ENCODE results near the gene KPNA1. TPM values are rescaled to one million over a fixed set of nuclear protein-coding genes. Genes with fewer than 3 reads are reported as not detected.

Gene KPNA1
- total and polyA plus RNA-seq, 2 experiments from 2014 or later, result 38.9 to 44.0 TPM

GRCh38 chr3:122383771-122384697, 130.7 kb downstream of the KPNA1 start, which contains the start of gene FAM162A:
Gene FAM162A, plus strand, starts transcription at chr3:122384182. Its CDS starts 84 bp downstream, at chr3:122384266.
- 2% methylated on average over 51 of the region's 52 CpGs for WGBS (ENCODE audit: low lambda C conversion rate, missing lambda C conversion rate)

GRCh38 chr3:122382888-122383666, 131.7 kb downstream of the KPNA1 start, which contains the start of gene MIX23:
Gene MIX23, minus strand, starts transcription at chr3:122383231. Its CDS starts 7 bp downstream, at chr3:122383224.
- WGBS (ENCODE audit: low lambda C conversion rate, missing lambda C conversion rate), result 4% methylated on average over 29 of the region's 31 CpGs

More at GRCh38 chr3:122383771-122384697, 130.7 kb downstream of the KPNA1 start, which contains the start of gene FAM162A:
- no peaks in the 10 kb centered on the region for H3K9me2 ChIP-seq (replicated peaks; ENCODE audit: insufficient read depth)
- no peaks in the 10 kb centered on the region for H3K36me3 ChIP-seq (replicated peaks; ENCODE audit: insufficient read depth, low read depth)
- H3K9me3 ChIP-seq (ENCODE audit: low read depth), result no peaks in the 10 kb centered on the region
- H3K4me2 ChIP-seq, result peak within 1 kb of the TSS; percentile 86
- H3K27me3 ChIP-seq, result no peaks in the 10 kb centered on the region
- no peak for TF ChIP-seq EZH2 (IDR thresholded peaks at IDR 0.05; ENCODE audit: borderline replicate concordance)
- peak; percentile 59 for TF ChIP-seq CTCF (IDR thresholded peaks at IDR 0.05; ENCODE audit: poor library complexity)
- peaks cover 7% of the 10 kb centered on the region for H3K4me1 ChIP-seq (ENCODE audit: insufficient read depth)
- H2AFZ ChIP-seq, result peak within 1 kb of the TSS; percentile 97
- no peaks in the 10 kb centered on the region for H4K20me1 ChIP-seq (ENCODE audit: insufficient read depth, poor library complexity, severe bottlenecking)
- H3K27ac ChIP-seq, result peak within 1 kb of the TSS; percentile 93
- peak within 1 kb of the TSS; percentile 74 for H3K4me3 ChIP-seq
- peak; percentile 97 for DNase-seq (ENCODE audit: low spot score)
- H3K79me2 ChIP-seq, result peaks cover 73% of the 10 kb centered on the region

GRCh38 chr3:122377975-122378374, 136.8 kb downstream of the KPNA1 start:
- 51% methylated on average over 4 of the region's 4 CpGs for WGBS (ENCODE audit: low lambda C conversion rate, missing lambda C conversion rate)
- Histone ChIP-seq H3K4me1 (ENCODE audit: insufficient read depth) (peaks cover 4% of the 10 kb centered on the region), H2AFZ (no peak overlapping the region), H4K20me1 (ENCODE audit: insufficient read depth, poor library complexity, severe bottlenecking) (no peaks in the 10 kb centered on the region), H3K9me2 (replicated peaks; ENCODE audit: insufficient read depth) (no peaks in the 10 kb centered on the region), H3K36me3 (replicated peaks; ENCODE audit: insufficient read depth, low read depth) (no peaks in the 10 kb centered on the region), H3K4me2 (no peak overlapping the region), H3K27ac (peak overlapping the region; percentile 45), H3K79me2 (peaks cover 80% of the 10 kb centered on the region), H3K4me3 (no peak overlapping the region), H3K9me3 (ENCODE audit: low read depth) (no peaks in the 10 kb centered on the region), H3K27me3 (no peaks in the 10 kb centered on the region)
- DNase-seq (ENCODE audit: low spot score), result no peak
- TF ChIP-seq CTCF (IDR thresholded peaks at IDR 0.05; ENCODE audit: poor library complexity), result no peak
- no peak for TF ChIP-seq EZH2 (IDR thresholded peaks at IDR 0.05; ENCODE audit: borderline replicate concordance)
- TF ChIP-seq EZH2phosphoT487 (IDR thresholded peaks at IDR 0.05; ENCODE audit: low read depth, severe bottlenecking, unreplicated experiment), result no peak

More at GRCh38 chr3:122382888-122383666, 131.7 kb downstream of the KPNA1 start, which contains the start of gene MIX23:
- TF ChIP-seq CTCF (IDR thresholded peaks at IDR 0.05; ENCODE audit: poor library complexity), result no peak
- TF ChIP-seq EZH2phosphoT487 (IDR thresholded peaks at IDR 0.05; ENCODE audit: low read depth, severe bottlenecking, unreplicated experiment), result no peak
- TF ChIP-seq EZH2 (IDR thresholded peaks at IDR 0.05; ENCODE audit: borderline replicate concordance), result no peak
- Histone ChIP-seq H3K27me3 (no peaks in the 10 kb centered on the region), H4K20me1 (ENCODE audit: insufficient read depth, poor library complexity, severe bottlenecking) (no peaks in the 10 kb centered on the region), H3K79me2 (peaks cover 79% of the 10 kb centered on the region), H3K4me1 (ENCODE audit: insufficient read depth) (peaks cover 7% of the 10 kb centered on the region), H2AFZ (peak within 1 kb of the TSS; percentile 97), H3K9me2 (replicated peaks; ENCODE audit: insufficient read depth) (no peaks in the 10 kb centered on the region), H3K4me2 (peak within 1 kb of the TSS; percentile 86), H3K36me3 (replicated peaks; ENCODE audit: insufficient read depth, low read depth) (no peaks in the 10 kb centered on the region), H3K27ac (peak within 1 kb of the TSS; percentile 93), H3K4me3 (peak within 1 kb of the TSS; percentile 74), H3K9me3 (ENCODE audit: low read depth) (no peaks in the 10 kb centered on the region)
- peak; percentile 90 for DNase-seq (ENCODE audit: low spot score)

Measured in hepatocyte (in vitro differentiated cells).